OCI-LY1 (cell line): ENCODE data around the gene COMMD2.

Experiments
- CTCF ChIP-seq: fragments of 200-600 bp; sonication (generic), shearing (Covaris generic); IDR thresholded peaks from 2 replicates; pipeline ENCODE4 v1.5.1; 2017; ENCODE audit warnings: mild to moderate bottlenecking, antibody characterized with exemption, low read length, moderate library complexity, mixed read lengths
- EZH2 ChIP-seq: fragments of 200-600 bp; sonication (generic), shearing (Covaris generic); IDR thresholded peaks from 2 replicates; pipeline ENCODE4 v1.8.0; 2017; ENCODE audit warnings: borderline replicate concordance, mixed run types, mild to moderate bottlenecking, antibody characterized with exemption, low read length, moderate library complexity, mixed read lengths

GRCh38 chr3:149768704-149769103 is 16.4 kb upstream of the COMMD2 start:
- TF ChIP-seq CTCF (no peak), EZH2 (no peak)
